Smooth muscle cell of the coronary artery (primary cell): Measurements from ENCODE around the gene ADGRA1. TPM values are rescaled to one million over a fixed set of nuclear protein-coding genes. Genes with fewer than 3 reads are reported as not detected.

ENCODE experiments used
- total RNA-seq: library from RNA; depleted of rRNA; stranded (reverse); fragments of >200 nt; gene quantifications from 2 replicates; pipeline ENCODE4 v1.2.3, GENCODE V29; 2014; ENCODE audit warnings: low replicate concordance

Gene ADGRA1, protein sequence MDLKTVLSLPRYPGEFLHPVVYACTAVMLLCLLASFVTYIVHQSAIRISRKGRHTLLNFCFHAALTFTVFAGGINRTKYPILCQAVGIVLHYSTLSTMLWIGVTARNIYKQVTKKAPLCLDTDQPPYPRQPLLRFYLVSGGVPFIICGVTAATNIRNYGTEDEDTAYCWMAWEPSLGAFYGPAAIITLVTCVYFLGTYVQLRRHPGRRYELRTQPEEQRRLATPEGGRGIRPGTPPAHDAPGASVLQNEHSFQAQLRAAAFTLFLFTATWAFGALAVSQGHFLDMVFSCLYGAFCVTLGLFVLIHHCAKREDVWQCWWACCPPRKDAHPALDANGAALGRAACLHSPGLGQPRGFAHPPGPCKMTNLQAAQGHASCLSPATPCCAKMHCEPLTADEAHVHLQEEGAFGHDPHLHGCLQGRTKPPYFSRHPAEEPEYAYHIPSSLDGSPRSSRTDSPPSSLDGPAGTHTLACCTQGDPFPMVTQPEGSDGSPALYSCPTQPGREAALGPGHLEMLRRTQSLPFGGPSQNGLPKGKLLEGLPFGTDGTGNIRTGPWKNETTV
- not detected in 2 replicates for total RNA-seq

GRCh38 chr10:133087679-133088178 lies at the start of gene ADGRA1:
Gene ADGRA1 (plus strand): TSS chr10:133087924. CDS start chr10:133088910, 986 bp downstream.

GRCh38 chr10:133159950-133160825 lies 72.5 kb downstream of the ADGRA1 start, which contains the start of gene KNDC1:
Gene KNDC1 (plus strand): TSS chr10:133160219. CDS start chr10:133160468, 249 bp downstream.

Other genes starting within 250 kb of the ADGRA1 start
- 0.12 and 0.38 TPM in 2 replicates for gene CFAP46, start 145.4 kb upstream of the ADGRA1 start, total RNA-seq
- 0.23 and 1.6 TPM in 2 replicates for gene KNDC1, start 72.3 kb downstream of the ADGRA1 start, total RNA-seq
- gene UTF1, start 142.3 kb downstream of the ADGRA1 start, total RNA-seq: not detected in 2 replicates
- gene VENTX, start 149.9 kb downstream of the ADGRA1 start, total RNA-seq: not detected in 2 replicates
- gene ADAM8, start 188.9 kb downstream of the ADGRA1 start, total RNA-seq: 0.60 and 2.0 TPM in 2 replicates
- gene TUBGCP2, start 220.9 kb downstream of the ADGRA1 start, total RNA-seq: 58.4 and 92.9 TPM in 2 replicates
- gene ZNF511, start 221.0 kb downstream of the ADGRA1 start, total RNA-seq: 19.8 and 21.9 TPM in 2 replicates
- gene CALY, start 249.0 kb downstream of the ADGRA1 start, total RNA-seq: not detected in 2 replicates